ENCODE measurements around the gene NOXA1. TPM values are rescaled to one million over a fixed set of nuclear protein-coding genes. Genes with fewer than 3 reads are reported as not detected.

Gene NOXA1
- polyA plus RNA-seq, 1 experiment: 0.32 TPM

DNA sequence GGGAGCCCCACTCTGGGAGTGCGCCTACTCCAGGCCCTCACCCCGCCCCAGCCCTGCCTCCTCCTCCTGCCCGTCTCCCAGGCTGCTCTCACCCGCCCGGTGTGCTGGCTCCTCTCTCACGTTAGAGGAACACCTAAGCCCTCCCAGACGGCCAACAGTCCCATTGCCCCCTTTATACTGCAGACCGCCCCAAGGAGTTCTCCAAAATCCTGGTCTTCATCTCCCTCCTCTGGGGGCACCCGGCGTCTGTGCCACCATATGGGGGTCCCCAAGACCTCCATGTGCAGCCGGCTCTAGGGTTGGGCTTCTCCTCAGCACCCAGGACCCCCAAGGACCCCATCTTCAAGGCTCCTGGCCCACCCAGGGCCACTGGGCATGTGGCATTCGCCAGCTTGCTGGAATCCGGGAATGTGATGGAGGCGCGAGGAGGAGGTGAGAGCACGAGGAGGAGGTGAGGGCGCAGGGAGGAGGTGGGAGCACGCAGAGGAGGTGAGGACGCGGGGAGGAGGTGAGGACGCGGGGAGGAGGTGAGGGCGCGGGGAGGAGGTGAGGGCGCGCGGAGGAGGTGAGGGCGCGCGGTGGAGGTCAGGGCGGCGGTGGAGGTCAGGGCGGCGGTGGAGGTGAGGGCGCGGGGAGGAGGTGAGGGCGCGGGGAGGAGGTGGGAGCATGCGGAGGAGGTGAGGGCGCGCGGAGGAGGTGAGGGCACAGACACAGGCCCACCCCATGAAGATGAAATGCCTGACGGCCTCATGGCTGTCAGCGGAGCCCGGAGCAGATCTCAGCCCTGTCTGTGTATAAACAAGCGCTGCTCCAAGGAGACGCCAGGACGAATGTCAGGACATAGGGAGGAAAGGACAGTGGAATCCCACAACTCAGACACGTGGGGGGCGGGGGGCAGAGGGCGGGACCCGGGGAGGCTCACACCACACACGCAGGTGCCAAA is 41.4 kb upstream of the NOXA1 start:
- no peak for DNase-seq (ENCODE audit: low read depth)
- Histone ChIP-seq H3K36me3 (ENCODE audit: control insufficient read depth, insufficient read depth, low read length) (no peaks in the 10 kb centered on the region), H3K27me3 (ENCODE audit: control insufficient read depth, insufficient read depth, low read length) (no peaks in the 10 kb centered on the region), H3K4me3 (ENCODE audit: low read depth, low read length) (no peak overlapping the region)
- CTCF ChIA-PET: no interaction called here
- POLR2A ChIA-PET: no interaction called here
- TF ChIP-seq, protein P1, sequence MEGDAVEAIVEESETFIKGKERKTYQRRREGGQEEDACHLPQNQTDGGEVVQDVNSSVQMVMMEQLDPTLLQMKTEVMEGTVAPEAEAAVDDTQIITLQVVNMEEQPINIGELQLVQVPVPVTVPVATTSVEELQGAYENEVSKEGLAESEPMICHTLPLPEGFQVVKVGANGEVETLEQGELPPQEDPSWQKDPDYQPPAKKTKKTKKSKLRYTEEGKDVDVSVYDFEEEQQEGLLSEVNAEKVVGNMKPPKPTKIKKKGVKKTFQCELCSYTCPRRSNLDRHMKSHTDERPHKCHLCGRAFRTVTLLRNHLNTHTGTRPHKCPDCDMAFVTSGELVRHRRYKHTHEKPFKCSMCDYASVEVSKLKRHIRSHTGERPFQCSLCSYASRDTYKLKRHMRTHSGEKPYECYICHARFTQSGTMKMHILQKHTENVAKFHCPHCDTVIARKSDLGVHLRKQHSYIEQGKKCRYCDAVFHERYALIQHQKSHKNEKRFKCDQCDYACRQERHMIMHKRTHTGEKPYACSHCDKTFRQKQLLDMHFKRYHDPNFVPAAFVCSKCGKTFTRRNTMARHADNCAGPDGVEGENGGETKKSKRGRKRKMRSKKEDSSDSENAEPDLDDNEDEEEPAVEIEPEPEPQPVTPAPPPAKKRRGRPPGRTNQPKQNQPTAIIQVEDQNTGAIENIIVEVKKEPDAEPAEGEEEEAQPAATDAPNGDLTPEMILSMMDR (IDR thresholded peaks at IDR 0.05; ENCODE audit: insufficient read depth, low read depth, low read length): no peak

DNA sequence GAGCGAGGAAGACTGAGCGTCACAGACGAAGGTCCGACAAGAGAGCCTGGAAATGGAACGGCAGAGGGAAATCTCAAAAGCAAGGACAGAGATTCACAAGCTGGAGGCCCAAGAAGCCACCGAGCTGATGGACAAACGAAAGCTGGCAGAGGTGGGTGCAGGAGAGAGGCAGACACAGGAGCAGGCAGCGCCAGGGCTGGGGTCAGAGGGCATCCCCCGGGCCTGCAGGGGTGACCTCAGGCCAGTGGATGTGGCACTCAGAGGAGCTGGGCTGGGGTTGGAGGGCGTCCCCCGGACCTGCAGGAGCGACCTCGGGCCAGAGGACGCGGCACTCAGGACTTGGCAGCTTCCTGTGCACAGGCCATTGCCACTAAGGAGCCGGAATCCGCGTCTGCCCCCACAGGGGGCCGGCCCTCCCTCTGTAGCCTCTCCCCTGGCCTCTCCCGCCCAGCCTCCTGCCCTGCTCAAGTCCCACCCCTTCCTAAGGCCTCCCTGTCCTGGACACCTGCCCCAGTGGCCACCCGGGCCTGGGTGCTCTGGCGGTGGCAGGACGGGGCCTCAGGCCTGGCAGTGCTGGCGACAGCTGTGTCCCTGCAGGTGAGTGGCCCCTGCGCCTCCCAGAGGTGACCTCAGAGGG is 40.6 kb upstream of the NOXA1 start:
- DNase-seq (ENCODE audit: low read depth): no peak
- ChIA-PET POLR2A (no interaction called here), CTCF (no interaction called here)
- no peak overlapping the region for H3K4me3 ChIP-seq (ENCODE audit: low read depth, low read length)
- H3K36me3 ChIP-seq (ENCODE audit: control insufficient read depth, insufficient read depth, low read length): no peaks in the 10 kb centered on the region
- H3K27me3 ChIP-seq (ENCODE audit: control insufficient read depth, insufficient read depth, low read length): no peaks in the 10 kb centered on the region
- TF ChIP-seq, protein P1 (IDR thresholded peaks at IDR 0.05; ENCODE audit: insufficient read depth, low read depth, low read length): no peak

- Histone ChIP-seq H3K27me3 (ENCODE audit: control insufficient read depth, insufficient read depth, low read length) (no peaks in the 10 kb centered on the region), H3K4me3 (ENCODE audit: low read depth, low read length) (no peak overlapping the region), H3K36me3 (ENCODE audit: control insufficient read depth, insufficient read depth, low read length) (no peaks in the 10 kb centered on the region)
- no peak for DNase-seq (ENCODE audit: low read depth)
- CTCF ChIA-PET: no interaction called here
- POLR2A ChIA-PET: no interaction called here
- TF ChIP-seq, protein P1 (IDR thresholded peaks at IDR 0.05; ENCODE audit: insufficient read depth, low read depth, low read length): no peak
These were observed 40.0 kb upstream of the NOXA1 start for GRCh38 chr9:137383081-137383783.

- ChIA-PET POLR2A (no interaction called here), CTCF (no interaction called here)
- H3K4me3 ChIP-seq (ENCODE audit: low read depth, low read length): no peak overlapping the region
- H3K36me3 ChIP-seq (ENCODE audit: control insufficient read depth, insufficient read depth, low read length): no peaks in the 10 kb centered on the region
- TF ChIP-seq, protein P1 (IDR thresholded peaks at IDR 0.05; ENCODE audit: insufficient read depth, low read depth, low read length): no peak
- DNase-seq (ENCODE audit: low read depth): no peak
- no peaks in the 10 kb centered on the region for H3K27me3 ChIP-seq (ENCODE audit: control insufficient read depth, insufficient read depth, low read length)
These were observed 39.1 kb upstream of the NOXA1 start for GRCh38 chr9:137383784-137384756.

Measured in BJ (cell line).